Liver (tissue), 9 donors: Measurements from ENCODE around the gene PAQR3. TPM values are rescaled to one million over a fixed set of nuclear protein-coding genes. Genes with fewer than 3 reads are reported as not detected.

Experiments used
- DNase-seq: peaks from one replicate; pipeline ENCODE4 v3.0.0-alpha.2; 2017; ENCODE audit warnings: low spot score
- H3K27ac ChIP-seq, 2 donors: one replicate each; pipeline ENCODE4 v1.7.0; 2013; ENCODE audit warnings: inconsistent platforms in 2 of 2, low read length in 2 of 2, control low read depth in 1 of 2, low read depth in 1 of 2, mild to moderate bottlenecking in 1 of 2
- H3K27me3 ChIP-seq, 4 donors: one replicate each; pipeline versions ENCODE4 v1.6.1 to v1.7.0; 2013; ENCODE audit warnings: low read length in 3 of 4, inconsistent platforms in 1 of 4, mild to moderate bottlenecking in 1 of 4, moderate library complexity in 1 of 4; ENCODE audit not compliant: control insufficient read depth in 4 of 4, insufficient read depth in 4 of 4
- H3K36me3 ChIP-seq, 4 donors: one replicate each; pipeline versions ENCODE4 v1.6.1 to v1.7.0; 2013; ENCODE audit warnings: low read length in 3 of 4, mild to moderate bottlenecking in 3 of 4, low read depth in 1 of 4, moderate library complexity in 1 of 4; ENCODE audit not compliant: control insufficient read depth in 4 of 4, insufficient read depth in 3 of 4
- H3K4me1 ChIP-seq, 4 donors: one replicate each; pipeline versions ENCODE4 v1.6.1 to v1.7.0; 2013; ENCODE audit warnings: low read length in 3 of 4, mild to moderate bottlenecking in 3 of 4, moderate library complexity in 1 of 4; ENCODE audit not compliant: control insufficient read depth in 4 of 4, insufficient read depth in 4 of 4
- H3K4me3 ChIP-seq, 3 donors: one replicate each; pipeline versions ENCODE4 v1.6.1 to v1.7.0; 2013; ENCODE audit warnings: low read length in 3 of 3, control low read depth in 1 of 3, low read depth in 1 of 3, mild to moderate bottlenecking in 1 of 3
- H3K9ac ChIP-seq, 2 donors: one replicate each; pipeline ENCODE4 v1.7.0; 2013; ENCODE audit warnings: low read length in 2 of 2, mild to moderate bottlenecking in 2 of 2, moderate library complexity in 2 of 2, control low read depth in 1 of 2, low read depth in 1 of 2
- H3K9me3 ChIP-seq, 4 donors: one replicate each; pipeline versions ENCODE4 v1.6.1 to v1.7.0; 2013; ENCODE audit warnings: low read length in 3 of 4; ENCODE audit not compliant: control insufficient read depth in 4 of 4
- EGR1 ChIP-seq, 2 donors: IDR thresholded peaks; 2 replicates each; pipeline ENCODE4 v1.6.1; 2016 to 2018; ENCODE audit warnings: antibody characterized with exemption in 2 of 2, low read depth in 2 of 2
- FOXA1 ChIP-seq: IDR thresholded peaks from 2 replicates; pipeline ENCODE4 v1.6.1; 2016; ENCODE audit warnings: antibody characterized with exemption
- FOXA2 ChIP-seq: IDR thresholded peaks from 2 replicates; pipeline ENCODE4 v1.6.1; 2016; ENCODE audit warnings: antibody characterized with exemption
- GABPA ChIP-seq, 2 donors: IDR thresholded peaks in 1 of 2; conservative IDR thresholded peaks in 1 of 2; 2 replicates each; pipeline ENCODE4 v1.6.1; 2016; ENCODE audit warnings: antibody characterized with exemption in 2 of 2, mild to moderate bottlenecking in 1 of 2, moderate library complexity in 1 of 2
- HNF4A ChIP-seq, 2 donors: conservative IDR thresholded peaks; 2 replicates each; pipeline ENCODE4 v1.6.1; 2016; ENCODE audit warnings: antibody characterized with exemption in 2 of 2, mild to moderate bottlenecking in 2 of 2
- HNF4G ChIP-seq: IDR thresholded peaks from 2 replicates; pipeline ENCODE4 v1.6.1; 2016; ENCODE audit warnings: antibody characterized with exemption
- JUND ChIP-seq, 2 donors: IDR thresholded peaks; 2 replicates each; pipeline ENCODE4 v1.6.1; 2016; ENCODE audit warnings: antibody characterized with exemption in 2 of 2
- RAD21 ChIP-seq, 2 donors: IDR thresholded peaks; 2 replicates each; pipeline ENCODE4 v1.6.1; 2016; ENCODE audit warnings: antibody characterized with exemption in 2 of 2, mild to moderate bottlenecking in 2 of 2
- RXRA ChIP-seq, 2 donors: IDR thresholded peaks; 2 replicates each; pipeline ENCODE4 v1.6.1; 2017 to 2018; ENCODE audit warnings: antibody characterized with exemption in 2 of 2, mild to moderate bottlenecking in 1 of 2
- SP1 ChIP-seq: IDR thresholded peaks from 2 replicates; pipeline ENCODE4 v1.6.1; 2018; ENCODE audit warnings: antibody characterized with exemption, mild to moderate bottlenecking
- TAF1 ChIP-seq: conservative IDR thresholded peaks from 2 replicates; pipeline ENCODE4 v1.6.1; 2016; ENCODE audit warnings: antibody characterized with exemption, mild to moderate bottlenecking
- YY1 ChIP-seq: IDR thresholded peaks from 2 replicates; pipeline ENCODE4 v1.6.1; 2016; ENCODE audit warnings: antibody characterized with exemption, mild to moderate bottlenecking
- WGBS: extraction: QIAGEN DNeasy Blood & Tissue Kit; methylation state at CpG from one replicate; pipeline ENCODE4 v1.1.7; 2013; 5-methylcytosine and 5-hydroxymethylcytosine counted together
- polyA plus RNA-seq, 2 donors: library from polyadenylated mRNA; stranded (reverse) in 1 of 2; unstranded in 1 of 2; fragments of 200-250 nt in 1 of 2; fragments of >200 nt in 1 of 2; fragmentation: Nextera tagmentation in 1 of 2; extraction: Ambion mirVana in 1 of 2; gene quantifications; one replicate each; pipeline versions ENCODE4 v1.2.1 to v1.2.3, GENCODE V29; 2013 to 2015
- total RNA-seq, 2 donors: library from RNA; depleted of rRNA; stranded (reverse); fragments of >200 nt; gene quantifications; one replicate each; pipeline ENCODE4 v1.2.3, GENCODE V29; 2014
- TF ChIP-seq, protein P1 (sequence below): IDR thresholded peaks from 2 replicates; pipeline ENCODE4 v1.6.1; 2016; ENCODE audit warnings: antibody characterized with exemption, mild to moderate bottlenecking
- TF ChIP-seq, protein P2 (sequence below): IDR thresholded peaks from 2 replicates; pipeline ENCODE4 v1.6.1; 2016; ENCODE audit warnings: antibody characterized with exemption
- TF ChIP-seq, protein P3 (sequence below): fragments of 150-350 bp; IDR thresholded peaks from 2 replicates; pipeline ENCODE4 v1.5.1; 2017; ENCODE audit warnings: improper control_type of control experiment, low read depth, low read length; ENCODE audit not compliant: missing input control
- TF ChIP-seq, protein P4 (sequence below): IDR thresholded peaks from 2 replicates; pipeline ENCODE4 v1.6.1; 2016; ENCODE audit warnings: antibody characterized with exemption
- donor health status: healthy.
- donor health status: healthy.
- donor health status: healthy.
- donor health status: healthy.
- donor health status: healthy.

Gene PAQR3
- total and polyA plus RNA-seq, 4 donors = 2.8 to 8.3 (median 5.6) TPM

DNA sequence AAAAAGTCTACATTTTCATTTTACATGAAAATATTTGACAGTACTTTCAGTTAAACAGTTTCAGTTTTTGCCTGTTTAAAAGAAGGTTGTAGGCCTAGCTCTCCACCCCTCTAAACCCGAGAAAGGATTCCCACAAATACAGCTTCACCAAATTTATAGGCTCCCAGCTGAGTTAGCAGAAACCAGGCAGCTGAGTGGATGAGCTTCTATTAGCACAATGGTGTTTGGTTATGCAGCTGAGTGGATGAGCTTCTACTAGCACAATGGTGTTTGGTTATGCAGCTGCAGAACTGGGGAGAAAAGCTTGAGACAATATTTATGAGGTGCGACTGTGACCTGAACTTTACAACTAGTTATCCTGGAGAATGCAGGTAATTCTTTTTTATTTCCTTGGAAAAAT lies 36.6 kb upstream of the PAQR3 start:
- H3K27me3 ChIP-seq = no peaks in the 10 kb centered on the region
- no peak overlapping the region for H3K9ac ChIP-seq
- H3K4me3 ChIP-seq = no peak overlapping the region
- H3K4me1 ChIP-seq = no peaks in the 10 kb centered on the region
- no peak overlapping the region for H3K27ac ChIP-seq
- 52% methylated on average over 2 of the region's 2 CpGs for WGBS
- no peak for DNase-seq
- no peaks in the 10 kb centered on the region for H3K9me3 ChIP-seq
- TF ChIP-seq, protein P1, sequence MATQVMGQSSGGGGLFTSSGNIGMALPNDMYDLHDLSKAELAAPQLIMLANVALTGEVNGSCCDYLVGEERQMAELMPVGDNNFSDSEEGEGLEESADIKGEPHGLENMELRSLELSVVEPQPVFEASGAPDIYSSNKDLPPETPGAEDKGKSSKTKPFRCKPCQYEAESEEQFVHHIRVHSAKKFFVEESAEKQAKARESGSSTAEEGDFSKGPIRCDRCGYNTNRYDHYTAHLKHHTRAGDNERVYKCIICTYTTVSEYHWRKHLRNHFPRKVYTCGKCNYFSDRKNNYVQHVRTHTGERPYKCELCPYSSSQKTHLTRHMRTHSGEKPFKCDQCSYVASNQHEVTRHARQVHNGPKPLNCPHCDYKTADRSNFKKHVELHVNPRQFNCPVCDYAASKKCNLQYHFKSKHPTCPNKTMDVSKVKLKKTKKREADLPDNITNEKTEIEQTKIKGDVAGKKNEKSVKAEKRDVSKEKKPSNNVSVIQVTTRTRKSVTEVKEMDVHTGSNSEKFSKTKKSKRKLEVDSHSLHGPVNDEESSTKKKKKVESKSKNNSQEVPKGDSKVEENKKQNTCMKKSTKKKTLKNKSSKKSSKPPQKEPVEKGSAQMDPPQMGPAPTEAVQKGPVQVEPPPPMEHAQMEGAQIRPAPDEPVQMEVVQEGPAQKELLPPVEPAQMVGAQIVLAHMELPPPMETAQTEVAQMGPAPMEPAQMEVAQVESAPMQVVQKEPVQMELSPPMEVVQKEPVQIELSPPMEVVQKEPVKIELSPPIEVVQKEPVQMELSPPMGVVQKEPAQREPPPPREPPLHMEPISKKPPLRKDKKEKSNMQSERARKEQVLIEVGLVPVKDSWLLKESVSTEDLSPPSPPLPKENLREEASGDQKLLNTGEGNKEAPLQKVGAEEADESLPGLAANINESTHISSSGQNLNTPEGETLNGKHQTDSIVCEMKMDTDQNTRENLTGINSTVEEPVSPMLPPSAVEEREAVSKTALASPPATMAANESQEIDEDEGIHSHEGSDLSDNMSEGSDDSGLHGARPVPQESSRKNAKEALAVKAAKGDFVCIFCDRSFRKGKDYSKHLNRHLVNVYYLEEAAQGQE = no peak
- H3K36me3 ChIP-seq = no peaks in the 10 kb centered on the region

DNA sequence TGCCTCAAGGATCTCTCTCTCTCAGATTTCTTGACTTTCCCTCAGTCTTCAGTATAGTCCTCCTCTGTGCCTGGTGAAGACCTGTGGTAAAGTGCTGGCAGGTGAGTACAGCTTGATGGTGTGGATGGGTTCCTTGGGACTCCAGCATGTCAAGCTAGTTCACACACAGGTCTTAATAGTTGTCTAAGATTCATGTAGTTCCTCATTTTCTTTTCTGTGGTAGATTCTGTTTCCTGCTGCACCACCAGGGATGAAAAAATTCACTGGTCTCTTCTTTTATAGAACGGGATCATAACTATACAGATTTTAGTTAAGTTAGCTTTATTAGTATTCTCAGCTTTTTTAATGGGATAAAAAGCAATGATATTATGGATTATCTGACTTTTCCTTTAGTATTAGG lies 32.5 kb upstream of the PAQR3 start:
- Histone ChIP-seq H3K36me3 (no peaks in the 10 kb centered on the region), H3K27ac (no peak overlapping the region), H3K4me3 (no peak overlapping the region), H3K27me3 (no peaks in the 10 kb centered on the region), H3K9me3 (no peaks in the 10 kb centered on the region), H3K9ac (no peak overlapping the region), H3K4me1 (no peaks in the 10 kb centered on the region)
- DNase-seq = no peak
- TF ChIP-seq RAD21 (IDR thresholded peaks at IDR 0.05) (no peak), RXRA (IDR thresholded peaks at IDR 0.05) (no peak), YY1 (no peak), HNF4A (conservative IDR thresholded peaks at IDR 0.05) (no peak), GABPA (IDR thresholded peaks at IDR 0.05 in 1 of 2, conservative IDR thresholded peaks at IDR 0.05 in 1 of 2) (no peak), TAF1 (no peak), SP1 (no peak), EGR1 (IDR thresholded peaks at IDR 0.05; ENCODE audit: low read depth in 2 of 2) (no peak), FOXA1 (no peak), FOXA2 (no peak), HNF4G (no peak), JUND (IDR thresholded peaks at IDR 0.05) (no peak)
- TF ChIP-seq, protein P2, sequence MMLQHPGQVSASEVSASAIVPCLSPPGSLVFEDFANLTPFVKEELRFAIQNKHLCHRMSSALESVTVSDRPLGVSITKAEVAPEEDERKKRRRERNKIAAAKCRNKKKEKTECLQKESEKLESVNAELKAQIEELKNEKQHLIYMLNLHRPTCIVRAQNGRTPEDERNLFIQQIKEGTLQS = no peak
- TF ChIP-seq, protein P1 = no peak
- TF ChIP-seq, protein P3, sequence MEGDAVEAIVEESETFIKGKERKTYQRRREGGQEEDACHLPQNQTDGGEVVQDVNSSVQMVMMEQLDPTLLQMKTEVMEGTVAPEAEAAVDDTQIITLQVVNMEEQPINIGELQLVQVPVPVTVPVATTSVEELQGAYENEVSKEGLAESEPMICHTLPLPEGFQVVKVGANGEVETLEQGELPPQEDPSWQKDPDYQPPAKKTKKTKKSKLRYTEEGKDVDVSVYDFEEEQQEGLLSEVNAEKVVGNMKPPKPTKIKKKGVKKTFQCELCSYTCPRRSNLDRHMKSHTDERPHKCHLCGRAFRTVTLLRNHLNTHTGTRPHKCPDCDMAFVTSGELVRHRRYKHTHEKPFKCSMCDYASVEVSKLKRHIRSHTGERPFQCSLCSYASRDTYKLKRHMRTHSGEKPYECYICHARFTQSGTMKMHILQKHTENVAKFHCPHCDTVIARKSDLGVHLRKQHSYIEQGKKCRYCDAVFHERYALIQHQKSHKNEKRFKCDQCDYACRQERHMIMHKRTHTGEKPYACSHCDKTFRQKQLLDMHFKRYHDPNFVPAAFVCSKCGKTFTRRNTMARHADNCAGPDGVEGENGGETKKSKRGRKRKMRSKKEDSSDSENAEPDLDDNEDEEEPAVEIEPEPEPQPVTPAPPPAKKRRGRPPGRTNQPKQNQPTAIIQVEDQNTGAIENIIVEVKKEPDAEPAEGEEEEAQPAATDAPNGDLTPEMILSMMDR = no peak
- TF ChIP-seq, protein P4, sequence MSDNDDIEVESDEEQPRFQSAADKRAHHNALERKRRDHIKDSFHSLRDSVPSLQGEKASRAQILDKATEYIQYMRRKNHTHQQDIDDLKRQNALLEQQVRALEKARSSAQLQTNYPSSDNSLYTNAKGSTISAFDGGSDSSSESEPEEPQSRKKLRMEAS = no peak
- 76% methylated on average over 1 of the region's 1 CpG for WGBS
